GM10266 (cell line): ENCODE results near the gene LLGL1.

Experiments used
- DNase-seq: peaks from one replicate; pipeline ENCODE4 v3.0.0; 2012; ENCODE audit errors: extremely low spot score
- TF ChIP-seq, protein P1 (sequence below): IDR thresholded peaks from 2 replicates; pipeline ENCODE4 v1.5.1; 2012; ENCODE audit warnings: mild to moderate bottlenecking, low read depth; ENCODE audit not compliant: control insufficient read depth, insufficient read depth; ENCODE audit errors: missing control alignments

LLGL1 gene

DNA sequence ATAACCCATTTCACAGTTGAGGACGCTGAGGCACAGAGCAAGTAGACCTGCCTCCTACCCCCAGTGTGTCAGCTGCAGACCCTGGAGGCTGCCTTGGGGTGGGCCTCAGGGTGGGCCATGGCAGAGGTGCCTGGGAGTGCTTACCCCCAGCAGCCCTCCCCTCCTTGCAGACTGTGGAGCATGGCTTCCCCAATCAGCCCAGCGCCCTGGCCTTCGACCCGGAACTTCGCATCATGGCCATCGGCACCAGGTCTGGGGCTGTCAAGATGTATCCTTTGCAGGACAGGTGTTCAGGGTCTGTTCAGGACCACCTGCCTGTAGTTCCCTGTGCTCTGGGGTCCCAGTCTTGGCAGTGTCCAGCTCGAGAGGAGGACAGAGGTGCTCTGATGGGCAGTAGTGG lies 4.3 kb downstream of the LLGL1 start:
- no peak for DNase-seq
- TF ChIP-seq, protein P1, sequence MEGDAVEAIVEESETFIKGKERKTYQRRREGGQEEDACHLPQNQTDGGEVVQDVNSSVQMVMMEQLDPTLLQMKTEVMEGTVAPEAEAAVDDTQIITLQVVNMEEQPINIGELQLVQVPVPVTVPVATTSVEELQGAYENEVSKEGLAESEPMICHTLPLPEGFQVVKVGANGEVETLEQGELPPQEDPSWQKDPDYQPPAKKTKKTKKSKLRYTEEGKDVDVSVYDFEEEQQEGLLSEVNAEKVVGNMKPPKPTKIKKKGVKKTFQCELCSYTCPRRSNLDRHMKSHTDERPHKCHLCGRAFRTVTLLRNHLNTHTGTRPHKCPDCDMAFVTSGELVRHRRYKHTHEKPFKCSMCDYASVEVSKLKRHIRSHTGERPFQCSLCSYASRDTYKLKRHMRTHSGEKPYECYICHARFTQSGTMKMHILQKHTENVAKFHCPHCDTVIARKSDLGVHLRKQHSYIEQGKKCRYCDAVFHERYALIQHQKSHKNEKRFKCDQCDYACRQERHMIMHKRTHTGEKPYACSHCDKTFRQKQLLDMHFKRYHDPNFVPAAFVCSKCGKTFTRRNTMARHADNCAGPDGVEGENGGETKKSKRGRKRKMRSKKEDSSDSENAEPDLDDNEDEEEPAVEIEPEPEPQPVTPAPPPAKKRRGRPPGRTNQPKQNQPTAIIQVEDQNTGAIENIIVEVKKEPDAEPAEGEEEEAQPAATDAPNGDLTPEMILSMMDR: no peak

DNA sequence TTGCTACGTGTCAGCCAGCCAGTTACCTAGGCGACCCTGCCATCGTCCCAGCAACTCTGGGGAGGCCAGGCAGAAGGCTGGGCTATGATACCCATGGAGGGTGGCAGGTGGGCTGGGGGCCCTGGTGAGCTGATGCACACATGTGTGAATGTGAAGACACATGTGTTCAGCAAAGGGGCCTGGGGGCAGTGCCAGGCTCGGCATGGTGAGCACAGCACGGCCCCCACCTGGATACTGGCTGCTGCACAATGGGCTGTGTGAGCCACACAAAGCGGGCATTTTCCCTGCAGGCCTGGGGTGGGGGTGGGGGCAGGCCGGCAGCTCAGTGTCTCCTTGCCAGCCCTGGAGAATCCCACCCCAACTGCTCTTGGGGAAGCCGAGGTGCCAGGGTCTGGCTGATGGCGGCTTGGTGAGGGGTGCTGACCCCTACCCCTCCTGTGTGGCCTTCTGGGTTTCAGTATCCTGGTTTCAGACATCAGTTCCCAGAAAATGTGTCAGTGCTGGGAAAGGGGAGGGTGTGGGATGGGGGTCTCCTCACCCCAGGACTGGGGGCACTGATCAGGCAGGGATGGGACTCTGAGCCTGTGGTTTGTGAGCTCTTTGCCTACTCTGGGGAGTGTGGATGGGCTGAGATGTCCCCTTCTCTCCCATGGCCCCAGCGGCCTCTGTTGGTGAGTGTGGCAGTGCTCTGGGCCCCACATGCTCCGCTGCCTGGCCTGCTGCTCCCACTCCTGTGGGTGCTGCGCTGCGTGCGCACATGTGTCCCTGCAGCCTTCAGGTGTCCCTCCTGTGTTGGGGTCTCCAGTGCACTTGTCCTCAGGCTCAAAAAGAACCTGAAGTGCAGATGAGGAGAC lies 5.1 kb downstream of the LLGL1 start:
- no peak for DNase-seq
- TF ChIP-seq, protein P1: no peak

DNA sequence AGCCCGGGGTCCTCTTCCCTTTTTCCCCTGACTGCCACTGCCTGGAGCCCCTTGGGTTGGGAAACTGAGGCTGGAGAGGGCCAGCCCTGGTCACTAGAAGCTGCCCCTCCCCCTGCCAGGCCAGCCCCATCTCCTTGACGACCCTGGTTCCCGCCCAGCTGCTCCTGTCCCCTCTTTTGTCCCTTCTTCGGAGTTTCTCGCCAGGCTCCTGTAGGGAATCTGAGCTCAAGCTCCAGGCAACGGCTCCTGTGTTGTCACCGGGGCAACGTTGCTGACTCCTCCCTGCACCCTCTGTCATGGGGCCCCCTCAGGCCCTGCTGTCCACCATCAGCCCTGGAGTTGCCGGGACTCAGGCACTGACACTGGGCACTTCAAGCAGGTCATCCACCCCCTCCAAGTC lies 5.7 kb downstream of the LLGL1 start:
- TF ChIP-seq, protein P1: no peak
- DNase-seq: no peak

DNA sequence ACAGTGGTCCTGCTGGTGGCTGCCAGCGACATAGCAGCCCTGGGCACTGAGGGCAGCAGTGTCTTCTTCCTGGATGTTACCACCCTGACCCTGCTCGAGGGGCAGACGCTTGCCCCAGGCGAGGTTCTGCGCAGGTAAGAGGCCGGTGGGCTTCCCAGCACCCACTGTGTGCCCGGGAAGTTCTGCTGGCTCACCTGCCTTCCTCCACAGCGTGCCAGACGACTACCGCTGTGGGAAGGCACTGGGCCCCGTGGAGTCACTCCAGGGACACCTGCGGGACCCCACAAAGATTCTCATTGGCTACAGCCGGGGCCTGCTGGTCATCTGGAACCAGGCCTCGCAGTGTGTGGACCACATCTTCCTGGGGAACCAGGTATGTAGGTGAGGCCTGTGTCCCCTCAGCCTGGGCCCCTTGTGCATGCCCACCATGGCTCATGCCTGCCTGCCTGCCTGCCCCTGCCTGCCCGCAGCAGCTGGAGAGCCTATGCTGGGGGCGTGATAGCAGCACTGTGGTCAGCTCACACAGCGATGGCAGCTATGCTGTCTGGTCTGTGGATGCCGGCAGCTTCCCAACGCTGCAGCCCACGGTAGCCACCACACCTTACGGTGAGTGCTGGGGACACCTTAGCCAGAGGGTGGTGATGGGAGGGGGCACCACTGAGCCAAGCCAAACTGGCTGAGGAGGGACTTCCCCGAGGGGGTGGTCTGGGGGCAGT lies 8.5 kb downstream of the LLGL1 start:
- DNase-seq: no peak
- TF ChIP-seq, protein P1: no peak

DNA sequence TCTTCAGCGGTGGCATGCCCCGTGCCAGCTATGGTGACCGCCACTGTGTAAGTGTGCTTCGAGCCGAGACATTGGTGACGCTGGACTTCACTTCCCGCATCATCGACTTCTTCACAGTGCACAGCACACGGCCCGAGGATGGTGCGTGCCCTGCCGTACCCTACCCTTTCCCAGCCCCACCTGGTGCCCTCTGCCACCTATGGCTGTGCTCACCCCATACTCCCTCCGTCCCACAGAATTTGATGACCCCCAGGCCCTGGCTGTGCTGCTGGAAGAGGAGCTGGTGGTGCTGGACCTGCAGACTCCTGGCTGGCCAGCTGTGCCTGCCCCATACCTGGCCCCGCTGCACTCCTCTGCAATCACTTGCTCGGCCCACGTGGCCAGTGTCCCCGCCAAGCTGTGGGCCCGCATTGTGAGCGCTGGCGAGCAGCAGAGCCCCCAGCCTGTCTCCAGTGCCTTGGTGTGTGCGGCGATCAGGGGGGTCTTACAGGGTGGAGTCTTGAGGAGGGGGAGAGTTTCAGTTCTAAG lies 9.5 kb downstream of the LLGL1 start:
- TF ChIP-seq, protein P1: no peak
- no peak for DNase-seq

DNA sequence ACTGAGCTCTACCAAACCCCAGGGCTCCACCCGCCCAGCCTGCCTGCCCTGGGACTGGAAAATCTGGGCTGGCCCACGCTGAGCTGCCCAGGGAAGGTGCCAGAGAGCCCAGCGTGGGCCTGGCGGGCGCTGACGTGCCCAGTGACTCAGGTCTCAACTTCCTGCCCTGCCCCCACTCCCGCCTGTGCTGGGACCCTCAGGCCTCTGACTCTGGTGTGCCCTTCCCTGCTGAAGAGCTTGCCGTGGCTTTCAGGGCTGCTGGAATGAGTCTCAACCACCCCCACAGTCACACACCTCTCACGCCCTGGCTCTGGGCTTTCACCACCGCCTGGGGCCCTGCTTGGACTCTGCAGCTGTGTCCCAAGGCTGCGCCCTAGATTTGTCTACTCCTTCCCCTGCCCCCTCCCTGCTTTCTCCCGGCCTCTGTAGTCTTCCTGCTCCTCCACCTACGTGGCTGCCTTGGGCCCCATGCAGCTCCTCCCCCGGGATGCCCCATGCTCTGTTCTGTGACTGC lies 10.4 kb downstream of the LLGL1 start:
- TF ChIP-seq, protein P1: no peak
- no peak for DNase-seq

DNA sequence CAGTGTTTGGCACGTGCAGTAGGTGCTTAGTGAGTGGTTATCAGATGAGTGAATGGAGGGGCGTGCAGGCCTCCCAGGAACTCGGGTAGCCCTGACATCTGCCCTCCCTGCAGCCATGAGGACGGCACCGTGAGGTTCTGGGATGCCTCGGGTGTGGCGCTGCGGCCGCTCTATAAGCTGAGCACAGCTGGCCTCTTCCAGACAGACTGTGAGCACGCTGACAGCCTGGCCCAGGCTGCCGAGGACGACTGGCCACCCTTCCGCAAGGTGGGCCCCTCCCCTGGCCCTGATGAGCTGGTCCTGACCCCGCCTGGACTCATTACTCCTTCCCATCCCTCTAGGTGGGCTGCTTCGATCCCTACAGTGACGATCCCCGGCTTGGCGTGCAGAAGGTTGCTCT lies 11.1 kb downstream of the LLGL1 start:
- TF ChIP-seq, protein P1: no peak
- no peak for DNase-seq
